Suppressor macrophage treated with lipopolysaccharide for 1 hour (primary cell): ENCODE data around the gene ICA1.

ENCODE experiments used
- DNase-seq, 3 donors: peaks; one replicate each; pipeline ENCODE4 v3.0.0-alpha.2; 2020 to 2022

The ICA1 gene

GRCh38 chr7:8197994-8198698, 63.8 kb downstream of the ICA1 start:
- no peak for DNase-seq

DNA sequence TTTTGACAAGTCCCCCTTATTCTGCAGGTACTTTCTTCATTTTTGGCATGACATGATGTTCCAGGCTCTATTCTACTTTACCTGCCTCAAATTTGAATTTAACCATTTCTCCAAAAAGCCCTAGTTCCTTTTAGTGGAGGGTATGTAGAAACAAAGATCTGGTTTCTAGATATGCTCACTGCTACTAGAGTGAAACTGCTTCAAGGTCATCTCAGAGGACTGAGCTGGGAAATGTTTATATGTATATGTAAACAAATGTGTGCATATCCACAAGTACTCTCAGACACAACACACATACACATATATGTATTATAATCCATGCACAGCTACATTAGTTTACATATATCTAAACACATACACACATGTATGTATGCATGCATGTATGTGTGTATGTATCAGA, 69.1 kb downstream of the ICA1 start:
- no peak for DNase-seq

- peak; percentile 73 to 78 (median 76) for DNase-seq
These were observed 71.7 kb downstream of the ICA1 start for GRCh38 chr7:8190119-8190895.

- DNase-seq, result no peak
These were observed 72.3 kb downstream of the ICA1 start for GRCh38 chr7:8189625-8190024.

GRCh38 chr7:8185926-8186683, 75.9 kb downstream of the ICA1 start:
- peak; percentile 31 to 62 (median 50) for DNase-seq

- DNase-seq, result no peak
These were observed 77.7 kb downstream of the ICA1 start for GRCh38 chr7:8184221-8184620.

DNA sequence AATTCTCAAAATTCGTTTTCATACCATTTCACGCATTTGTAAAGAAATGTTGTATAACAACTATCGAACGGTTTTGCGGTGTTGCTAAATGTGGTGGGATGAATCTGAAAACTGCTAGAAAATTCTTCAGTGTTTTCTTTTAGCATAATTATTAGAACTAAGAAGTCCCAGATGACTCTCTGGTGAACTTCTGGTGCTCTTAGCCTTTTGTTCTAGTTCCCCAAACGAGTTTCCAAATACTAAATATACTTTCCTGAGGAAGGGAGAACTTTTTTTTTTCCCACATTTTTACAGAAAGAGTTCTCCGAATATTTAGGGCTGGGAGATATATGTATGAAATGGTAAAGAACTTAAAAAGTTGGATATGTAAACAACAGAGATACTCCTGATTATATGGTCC, 82.5 kb downstream of the ICA1 start:
- DNase-seq, result peak in 2 of 3 donors; percentile 48 to 53

DNA sequence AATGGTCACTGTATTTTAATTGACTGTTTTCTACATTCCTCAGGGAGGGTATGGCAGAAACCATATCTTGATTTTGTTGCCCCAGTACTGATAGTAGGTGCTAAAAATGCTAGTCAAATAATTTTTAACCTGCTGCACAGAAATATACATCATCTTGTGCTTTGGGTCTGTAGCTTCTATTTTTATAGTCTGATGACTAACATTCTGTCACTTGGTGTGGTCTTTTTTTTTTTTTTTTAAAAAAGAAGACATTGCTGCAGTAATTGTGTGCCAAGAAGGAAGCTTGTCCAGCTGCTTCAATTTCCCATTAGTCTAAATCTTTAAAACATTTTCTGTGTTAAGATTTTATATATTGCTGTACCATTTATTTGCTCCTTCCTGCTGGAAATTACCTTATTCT, 83.6 kb downstream of the ICA1 start:
- DNase-seq, result peak in 2 of 3 donors; percentile 63 to 72

- peak; percentile 63 to 87 (median 80) for DNase-seq
These were observed 84.6 kb downstream of the ICA1 start for GRCh38 chr7:8177109-8177933.

DNA sequence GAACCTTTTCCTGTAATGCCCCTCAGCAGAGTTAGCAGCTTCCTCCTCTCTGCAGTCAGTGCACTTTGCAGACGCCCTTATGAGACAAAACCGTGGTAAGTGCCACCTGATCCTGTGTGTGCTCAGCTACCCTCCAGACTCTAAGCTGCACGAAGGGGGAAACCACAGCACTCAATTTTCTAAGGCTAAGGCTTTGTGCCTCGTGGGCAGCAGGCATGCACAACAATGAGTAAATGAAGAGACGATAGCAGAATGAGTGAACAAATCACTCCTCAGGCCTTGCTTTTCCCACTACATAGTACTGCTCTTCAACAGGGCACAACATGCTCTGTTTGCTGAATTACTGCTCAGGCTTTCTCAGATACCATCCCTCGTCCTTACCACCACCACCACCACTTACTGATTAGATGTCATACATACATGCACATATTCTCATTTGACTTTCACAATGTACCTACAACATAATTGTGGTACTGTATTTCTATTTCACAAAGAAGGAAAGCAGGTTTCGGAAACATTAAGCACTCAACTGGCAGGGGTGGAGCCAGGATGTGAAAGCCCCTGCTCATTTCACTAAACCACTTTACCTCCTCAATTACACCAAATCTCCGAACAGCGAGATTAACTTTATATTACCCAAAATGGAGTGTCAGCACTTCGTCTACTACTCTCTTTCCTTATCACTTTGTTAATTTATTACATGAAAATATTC, 85.4 kb downstream of the ICA1 start:
- peak; percentile 40 to 54 (median 41) for DNase-seq

DNA sequence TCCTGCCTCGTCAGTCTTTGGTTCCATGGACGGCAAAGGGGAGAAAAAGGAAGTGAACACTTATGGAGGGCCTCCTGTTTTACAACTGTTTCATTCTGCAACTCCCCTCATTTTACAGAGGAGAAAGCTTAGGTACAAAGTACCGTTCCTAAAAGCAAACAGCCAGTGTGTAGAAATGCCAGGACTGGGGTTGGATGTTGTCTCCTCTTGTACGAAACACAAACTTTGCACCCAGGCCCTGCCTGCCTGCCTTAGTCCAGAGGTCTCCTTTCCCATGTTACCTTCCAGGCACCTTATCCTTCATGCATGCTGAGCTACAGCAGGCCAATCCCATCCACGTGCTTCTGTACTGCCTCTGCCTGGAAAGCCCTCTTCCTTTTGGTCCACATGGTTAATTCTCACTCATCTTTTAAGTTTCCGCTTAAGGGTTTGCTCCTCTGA, 86.0 kb downstream of the ICA1 start:
- DNase-seq, result peak in 1 of 3 donors; percentile 16

- peak in 2 of 3 donors; percentile 28 to 39 for DNase-seq
These were observed 89.3 kb downstream of the ICA1 start for GRCh38 chr7:8172372-8173354.

DNA sequence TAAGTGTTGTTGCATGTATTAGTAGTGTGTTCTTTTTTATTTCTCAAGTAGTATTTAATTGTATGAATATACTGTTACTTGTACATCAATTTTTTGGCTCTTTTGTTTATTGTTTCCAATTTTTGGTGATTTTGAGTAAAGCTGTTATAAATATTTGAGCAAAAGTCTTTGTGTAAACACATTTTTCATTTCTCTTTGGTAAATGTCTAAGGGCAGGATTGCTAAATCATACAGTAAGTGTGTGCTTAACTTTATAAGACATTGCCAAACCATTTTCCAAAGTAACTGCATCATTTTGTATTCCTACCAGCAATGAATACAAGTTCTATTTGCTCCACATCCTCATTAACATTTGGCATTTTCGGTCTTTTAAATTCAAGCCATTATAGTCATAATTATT, 92.8 kb downstream of the ICA1 start:
- no peak for DNase-seq

DNA sequence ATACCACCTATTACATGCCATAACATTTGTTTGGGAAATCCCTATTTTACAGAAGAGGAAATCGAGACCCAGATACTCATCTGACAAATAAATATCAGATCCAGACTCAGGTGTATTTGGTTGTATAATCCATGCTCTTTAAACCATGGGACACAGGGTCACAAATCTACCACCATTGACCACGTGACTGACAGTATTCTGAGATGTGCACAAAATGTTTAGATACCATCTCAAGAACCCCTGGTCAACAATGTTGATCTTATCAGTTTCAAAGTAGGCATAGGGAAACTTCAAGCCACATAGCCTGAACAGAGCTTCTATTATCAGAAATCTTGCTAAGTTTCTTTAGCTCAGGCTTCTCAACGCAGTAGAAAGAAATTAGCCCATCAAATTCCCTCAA, 93.6 kb downstream of the ICA1 start:
- no peak for DNase-seq

GRCh38 chr7:8165150-8165549, 96.8 kb downstream of the ICA1 start:
- DNase-seq, result no peak

GRCh38 chr7:8162181-8162580, 99.8 kb downstream of the ICA1 start:
- no peak for DNase-seq

DNA sequence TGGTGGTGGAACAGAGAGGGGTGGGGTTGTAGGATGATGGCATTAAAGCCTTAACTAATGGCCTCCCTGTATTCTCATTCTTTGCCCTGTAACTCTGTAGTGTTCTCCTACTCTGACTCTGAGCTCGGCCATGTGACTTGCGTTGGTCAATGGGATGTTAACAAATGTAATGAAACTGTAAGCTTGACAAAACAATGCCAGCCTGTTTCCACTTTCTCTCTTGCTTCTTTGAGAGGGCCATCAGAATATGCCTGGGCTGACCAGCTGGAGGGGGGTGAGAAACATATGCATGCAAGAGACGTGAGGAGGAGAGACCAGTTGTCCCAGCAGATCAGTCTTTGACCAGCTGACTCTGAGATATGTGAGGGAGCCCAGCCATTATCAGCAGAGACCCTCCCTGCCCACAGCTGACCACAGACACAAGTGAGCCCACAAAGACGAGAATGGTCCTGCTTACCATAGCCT, 100.6 kb downstream of the ICA1 start:
- DNase-seq, result peak; percentile 18 to 40 (median 36)

DNA sequence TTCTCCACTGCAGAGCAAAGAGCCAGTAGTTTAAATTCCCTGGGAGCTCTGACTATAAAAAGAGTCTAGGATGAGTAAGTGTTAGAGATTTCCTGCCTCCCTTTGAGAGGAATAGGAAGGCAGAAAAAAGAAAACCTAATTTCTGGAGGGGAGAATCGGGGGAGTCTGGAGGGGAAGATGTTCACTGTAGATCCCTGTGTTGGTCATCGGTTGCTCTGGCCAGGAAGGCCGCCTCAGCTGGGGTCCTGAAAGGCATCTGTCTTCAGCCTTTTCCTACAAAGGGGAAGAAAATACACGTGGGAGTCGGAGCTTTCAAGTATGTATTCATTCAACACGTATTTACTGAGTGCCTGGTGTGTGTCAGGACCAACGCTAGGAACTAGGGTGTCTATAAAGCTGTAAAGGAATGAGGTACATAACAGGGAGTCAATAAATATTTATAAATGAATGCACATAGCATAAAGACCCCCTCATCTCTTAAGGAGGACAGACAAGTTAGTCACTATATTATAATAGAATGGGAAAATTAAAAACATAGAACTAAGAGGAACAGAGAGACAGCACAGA, 101.1 kb downstream of the ICA1 start:
- no peak for DNase-seq

DNA sequence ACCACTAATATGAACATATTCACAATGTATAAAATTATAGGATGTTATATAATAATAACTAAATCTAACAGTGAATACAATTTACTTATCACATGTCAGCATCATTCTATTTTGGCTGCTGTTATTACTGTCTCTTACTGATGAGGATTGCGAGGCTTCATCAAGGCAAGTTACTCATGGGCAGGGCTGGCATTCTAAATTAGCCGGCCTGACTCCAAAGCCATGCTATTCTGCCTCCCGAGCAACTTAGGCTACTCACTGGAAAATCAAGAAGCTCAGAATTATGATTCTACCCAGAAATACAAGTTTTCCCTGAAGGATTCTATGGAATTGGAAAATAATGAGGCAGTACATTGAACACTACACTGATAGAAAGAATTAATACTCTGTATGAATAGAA, 101.7 kb downstream of the ICA1 start:
- no peak for DNase-seq

DNA sequence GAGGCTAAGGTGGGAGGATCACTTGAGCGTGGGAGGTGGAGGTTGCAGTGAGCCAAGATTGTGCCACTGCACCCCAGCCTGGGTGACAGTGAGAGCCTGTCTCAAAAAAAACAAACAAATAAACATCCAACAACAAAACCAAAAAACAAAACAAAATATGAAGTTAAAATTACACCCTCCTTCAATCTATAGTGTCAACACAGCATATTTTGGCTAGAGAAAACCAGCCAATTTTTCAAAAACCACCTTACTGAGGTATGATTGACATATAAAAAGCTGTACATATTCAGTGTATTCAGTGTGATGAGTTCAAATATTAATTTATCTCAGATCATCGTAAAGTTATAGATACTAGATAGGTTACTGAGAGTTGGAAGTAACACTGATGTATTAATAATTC, 102.4 kb downstream of the ICA1 start:
- DNase-seq, result no peak
